Nephron progenitor cell (in vitro differentiated cells): ENCODE measurements around the gene PZP.
"Not testable (repeated sequence)": the region's sequence is repeated elsewhere in the genome, so short reads cannot be mapped to it uniquely, and the experiment has no call there.

Experiments
- DNase-seq: peaks from one replicate; pipeline ENCODE4 v3.0.0; 2021
- H3K27ac Mint-ChIP-seq: 2 replicates; pipeline ENCODE4 v1.8.0; 2021; ENCODE audit warnings: mild to moderate bottlenecking, moderate library complexity, mixed read lengths
- H3K27me3 Mint-ChIP-seq: 2 replicates; pipeline ENCODE4 v1.8.0; 2021; ENCODE audit warnings: mild to moderate bottlenecking, low read depth, mixed read lengths; ENCODE audit not compliant: poor library complexity
- H3K36me3 Mint-ChIP-seq: 2 replicates; pipeline ENCODE4 v1.8.0; 2021; ENCODE audit warnings: low read depth, mixed read lengths
- H3K4me1 Mint-ChIP-seq: 2 replicates; pipeline ENCODE4 v1.8.0; 2021; ENCODE audit warnings: mixed read lengths
- H3K4me3 Mint-ChIP-seq: 2 replicates; pipeline ENCODE4 v1.8.0; 2021; ENCODE audit warnings: mild to moderate bottlenecking, moderate library complexity, mixed read lengths
- H3K9me3 Mint-ChIP-seq: 2 replicates; pipeline ENCODE4 v1.8.0; 2021; ENCODE audit warnings: mild to moderate bottlenecking, moderate library complexity, mixed read lengths
- CTCF ChIP-seq: fragments of 200-600 bp; sonication (generic); IDR thresholded peaks from 2 replicates; pipeline ENCODE4 v1.5.0; 2021; ENCODE audit warnings: antibody characterized with exemption

PZP gene

GRCh38 chr12:9148926-9149325, 59.3 kb downstream of the PZP start:
- Mint-ChIP-seq H3K27ac (no peak overlapping the region), H3K4me1 (no peaks in the 10 kb centered on the region)
- no peak for TF ChIP-seq CTCF

GRCh38 chr12:9147461-9147860, 60.7 kb downstream of the PZP start:
- Mint-ChIP-seq H3K4me3 (no peak overlapping the region), H3K4me1 (no peaks in the 10 kb centered on the region), H3K9me3 (peaks cover 41% of the 10 kb centered on the region), H3K36me3 (peaks cover 40% of the 10 kb centered on the region), H3K27me3 (peaks cover 6% of the 10 kb centered on the region), H3K27ac (no peak overlapping the region)
- DNase-seq, result no peak
- TF ChIP-seq CTCF, result no peak

More at GRCh38 chr12:9148926-9149325, 59.3 kb downstream of the PZP start:
- Mint-ChIP-seq H3K36me3 (peaks cover 27% of the 10 kb centered on the region), H3K9me3 (peaks cover 27% of the 10 kb centered on the region), H3K4me3 (no peak overlapping the region), H3K27me3 (peaks cover 5% of the 10 kb centered on the region)
- no peak for DNase-seq

- H3K27ac Mint-ChIP-seq, result no peak overlapping the region
- H3K4me1 Mint-ChIP-seq, result no peaks in the 10 kb centered on the region
- TF ChIP-seq CTCF, result no peak
- H3K4me3 Mint-ChIP-seq, result no peak overlapping the region
- no peak for DNase-seq
- H3K27me3 Mint-ChIP-seq, result peaks cover 6% of the 10 kb centered on the region
- H3K9me3 Mint-ChIP-seq, result peaks cover 65% of the 10 kb centered on the region
- H3K36me3 Mint-ChIP-seq, result peaks cover 45% of the 10 kb centered on the region
These were observed 63.5 kb downstream of the PZP start for GRCh38 chr12:9144730-9145106.

GRCh38 chr12:9143929-9144729, 64.1 kb downstream of the PZP start:
- Mint-ChIP-seq H3K27ac (no peak overlapping the region), H3K4me3 (no peak overlapping the region), H3K36me3 (peaks cover 49% of the 10 kb centered on the region), H3K27me3 (peaks cover 6% of the 10 kb centered on the region), H3K4me1 (no peaks in the 10 kb centered on the region), H3K9me3 (peaks cover 71% of the 10 kb centered on the region)
- no peak for TF ChIP-seq CTCF
- no peak for DNase-seq

GRCh38 chr12:9143137-9143536, 65.1 kb downstream of the PZP start:
- Mint-ChIP-seq H3K36me3 (peaks cover 57% of the 10 kb centered on the region), H3K27me3 (peaks cover 8% of the 10 kb centered on the region), H3K27ac (no peak overlapping the region), H3K4me3 (no peak overlapping the region), H3K4me1 (no peaks in the 10 kb centered on the region), H3K9me3 (peaks cover 80% of the 10 kb centered on the region)
- DNase-seq, result no peak
- TF ChIP-seq CTCF, result no peak

- H3K4me3 Mint-ChIP-seq, H3K27ac Mint-ChIP-seq, DNase-seq, H3K27me3 Mint-ChIP-seq, H3K4me1 Mint-ChIP-seq: not testable (repeated sequence)
- Mint-ChIP-seq H3K36me3 (peaks cover 44% of the 10 kb centered on the region), H3K9me3 (peaks cover 76% of the 10 kb centered on the region)
These were observed 68.5 kb downstream of the PZP start for GRCh38 chr12:9139588-9140290.
